HG03575 (cell line): ENCODE results near the gene KCNG1.
"Not testable (repeated sequence)": the region's sequence is repeated elsewhere in the genome, so short reads cannot be mapped to it uniquely, and the experiment has no call there.

Experiments used
- ATAC-seq: cut with Tn5 transposase; IDR thresholded peaks from one replicate; pipeline ENCODE4 v1.9.1; 2021; ENCODE audit not compliant: unreplicated experiment, insufficient number of reproducible peaks, low FRiP score; ENCODE audit errors: extremely low read depth

The KCNG1 gene

GRCh38 chr20:51022803-51023616 lies at the start of gene KCNG1:
TSS of gene KCNG1 (minus strand) at chr20:51023107. CDS start at chr20:51010338, 12,769 bp downstream.
- no peak for ATAC-seq

- no peak for ATAC-seq
These were observed 47.7 kb upstream of the KCNG1 start for GRCh38 chr20:51070621-51071020.

GRCh38 chr20:51067792-51068191 lies 44.9 kb upstream of the KCNG1 start:
- no peak for ATAC-seq

GRCh38 chr20:51065615-51066014 lies 42.7 kb upstream of the KCNG1 start:
- ATAC-seq: no peak

- ATAC-seq: no peak
These were observed 41.2 kb upstream of the KCNG1 start for GRCh38 chr20:51064137-51064536.

- no peak for ATAC-seq
These were observed 39.2 kb upstream of the KCNG1 start for GRCh38 chr20:51062065-51062464.

GRCh38 chr20:51061418-51062045 lies 38.6 kb upstream of the KCNG1 start:
- no peak for ATAC-seq

GRCh38 chr20:51060301-51060700 lies 37.4 kb upstream of the KCNG1 start:
- ATAC-seq: no peak

GRCh38 chr20:51059862-51060261 lies 37.0 kb upstream of the KCNG1 start:
- ATAC-seq: no peak

- no peak for ATAC-seq
These were observed 35.1 kb upstream of the KCNG1 start for GRCh38 chr20:51058017-51058416.

- ATAC-seq: no peak
These were observed 31.3 kb upstream of the KCNG1 start for GRCh38 chr20:51054233-51054632.

- ATAC-seq: no peak
These were observed 27.7 kb upstream of the KCNG1 start for GRCh38 chr20:51050531-51051075.

- ATAC-seq: no peak
These were observed 23.4 kb upstream of the KCNG1 start for GRCh38 chr20:51046021-51046985.

- not testable (repeated sequence) for ATAC-seq
These were observed 22.6 kb upstream of the KCNG1 start for GRCh38 chr20:51045492-51045891.

- no peak for ATAC-seq
These were observed 21.9 kb upstream of the KCNG1 start for GRCh38 chr20:51044796-51045195.

- no peak for ATAC-seq
These were observed 20.9 kb upstream of the KCNG1 start for GRCh38 chr20:51043811-51044210.

GRCh38 chr20:51042657-51043247 lies 19.8 kb upstream of the KCNG1 start:
- no peak for ATAC-seq

GRCh38 chr20:51042064-51042463 lies 19.2 kb upstream of the KCNG1 start:
- no peak for ATAC-seq
